ENCODE results near the gene FOSL1. TPM values are rescaled to one million over a fixed set of nuclear protein-coding genes. Genes with fewer than 3 reads are reported as not detected.

FOSL1 gene
- total and polyA plus RNA-seq, 4 donors, result 0.17 to 0.20 TPM; not detected in 2

DNA sequence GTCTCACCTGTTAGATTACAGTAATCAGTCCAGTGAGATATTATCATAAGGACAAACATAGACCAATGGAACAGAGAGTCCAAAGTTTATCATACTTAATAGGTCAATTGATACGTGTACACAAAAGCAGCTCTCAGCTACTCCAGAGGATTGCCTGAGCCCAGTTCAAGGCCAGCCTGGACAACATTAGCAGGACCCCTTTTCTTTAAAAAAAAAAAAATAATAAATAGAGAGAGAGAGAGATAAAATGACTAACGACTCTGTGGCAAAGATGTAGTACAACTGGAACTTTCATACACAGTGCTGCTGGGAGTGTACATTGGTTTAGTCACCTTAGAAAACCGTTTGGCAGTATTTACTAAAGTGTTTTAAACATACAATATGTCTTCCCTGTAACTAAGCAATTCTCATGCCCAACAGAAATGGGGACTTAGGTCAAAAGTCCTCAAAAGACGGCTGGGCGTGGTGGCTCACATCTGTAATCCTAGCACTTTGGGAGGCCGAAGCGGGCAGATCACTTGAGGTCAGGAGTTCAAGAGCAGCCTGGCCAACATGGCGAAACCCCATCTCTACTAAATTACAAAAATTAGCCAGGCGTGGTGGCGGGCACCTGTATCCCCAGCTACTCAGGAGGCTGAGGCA is 55.8 kb downstream of the FOSL1 start:
- no peak for DNase-seq (ENCODE audit: low spot score)
- Histone ChIP-seq H3K27me3 (ENCODE audit: control insufficient read depth in 4 of 4, insufficient read depth in 4 of 4, low read length in 3 of 4) (no peaks in the 10 kb centered on the region), H3K4me1 (ENCODE audit: control insufficient read depth in 4 of 4, insufficient read depth in 4 of 4, low read length in 3 of 4) (peaks cover 0 to 2% (median 0%) of the 10 kb centered on the region in 4 donors), H3K36me3 (ENCODE audit: control insufficient read depth in 4 of 4, insufficient read depth in 3 of 4, low read depth in 1 of 4, low read length in 3 of 4) (no peaks in the 10 kb centered on the region), H3K9ac (ENCODE audit: low read depth in 1 of 2, low read length in 2 of 2) (no peak overlapping the region), H3K27ac (ENCODE audit: low read depth in 1 of 2, low read length in 2 of 2) (no peak overlapping the region), H3K4me3 (ENCODE audit: low read depth in 1 of 3, low read length in 3 of 3) (no peak overlapping the region), H3K9me3 (ENCODE audit: control insufficient read depth in 4 of 4, low read length in 3 of 4) (no peaks in the 10 kb centered on the region)
- WGBS, result 77% methylated on average over 10 of the region's 10 CpGs
- TF ChIP-seq TAF1 (conservative IDR thresholded peaks at IDR 0.05) (no peak), HNF4A (conservative IDR thresholded peaks at IDR 0.05) (no peak), NR2F2 (IDR thresholded peaks at IDR 0.05) (no peak), FOXA1 (IDR thresholded peaks at IDR 0.05) (no peak), RXRA (IDR thresholded peaks at IDR 0.05) (no peak), YY1 (IDR thresholded peaks at IDR 0.05) (no peak), JUND (IDR thresholded peaks at IDR 0.05) (no peak), SP1 (IDR thresholded peaks at IDR 0.05) (no peak), EGR1 (IDR thresholded peaks at IDR 0.05; ENCODE audit: low read depth in 2 of 2) (no peak)
- TF ChIP-seq, protein P1, sequence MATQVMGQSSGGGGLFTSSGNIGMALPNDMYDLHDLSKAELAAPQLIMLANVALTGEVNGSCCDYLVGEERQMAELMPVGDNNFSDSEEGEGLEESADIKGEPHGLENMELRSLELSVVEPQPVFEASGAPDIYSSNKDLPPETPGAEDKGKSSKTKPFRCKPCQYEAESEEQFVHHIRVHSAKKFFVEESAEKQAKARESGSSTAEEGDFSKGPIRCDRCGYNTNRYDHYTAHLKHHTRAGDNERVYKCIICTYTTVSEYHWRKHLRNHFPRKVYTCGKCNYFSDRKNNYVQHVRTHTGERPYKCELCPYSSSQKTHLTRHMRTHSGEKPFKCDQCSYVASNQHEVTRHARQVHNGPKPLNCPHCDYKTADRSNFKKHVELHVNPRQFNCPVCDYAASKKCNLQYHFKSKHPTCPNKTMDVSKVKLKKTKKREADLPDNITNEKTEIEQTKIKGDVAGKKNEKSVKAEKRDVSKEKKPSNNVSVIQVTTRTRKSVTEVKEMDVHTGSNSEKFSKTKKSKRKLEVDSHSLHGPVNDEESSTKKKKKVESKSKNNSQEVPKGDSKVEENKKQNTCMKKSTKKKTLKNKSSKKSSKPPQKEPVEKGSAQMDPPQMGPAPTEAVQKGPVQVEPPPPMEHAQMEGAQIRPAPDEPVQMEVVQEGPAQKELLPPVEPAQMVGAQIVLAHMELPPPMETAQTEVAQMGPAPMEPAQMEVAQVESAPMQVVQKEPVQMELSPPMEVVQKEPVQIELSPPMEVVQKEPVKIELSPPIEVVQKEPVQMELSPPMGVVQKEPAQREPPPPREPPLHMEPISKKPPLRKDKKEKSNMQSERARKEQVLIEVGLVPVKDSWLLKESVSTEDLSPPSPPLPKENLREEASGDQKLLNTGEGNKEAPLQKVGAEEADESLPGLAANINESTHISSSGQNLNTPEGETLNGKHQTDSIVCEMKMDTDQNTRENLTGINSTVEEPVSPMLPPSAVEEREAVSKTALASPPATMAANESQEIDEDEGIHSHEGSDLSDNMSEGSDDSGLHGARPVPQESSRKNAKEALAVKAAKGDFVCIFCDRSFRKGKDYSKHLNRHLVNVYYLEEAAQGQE (IDR thresholded peaks at IDR 0.05), result no peak
- TF ChIP-seq, protein P2, sequence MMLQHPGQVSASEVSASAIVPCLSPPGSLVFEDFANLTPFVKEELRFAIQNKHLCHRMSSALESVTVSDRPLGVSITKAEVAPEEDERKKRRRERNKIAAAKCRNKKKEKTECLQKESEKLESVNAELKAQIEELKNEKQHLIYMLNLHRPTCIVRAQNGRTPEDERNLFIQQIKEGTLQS (IDR thresholded peaks at IDR 0.05), result no peak
- TF ChIP-seq, protein P3, sequence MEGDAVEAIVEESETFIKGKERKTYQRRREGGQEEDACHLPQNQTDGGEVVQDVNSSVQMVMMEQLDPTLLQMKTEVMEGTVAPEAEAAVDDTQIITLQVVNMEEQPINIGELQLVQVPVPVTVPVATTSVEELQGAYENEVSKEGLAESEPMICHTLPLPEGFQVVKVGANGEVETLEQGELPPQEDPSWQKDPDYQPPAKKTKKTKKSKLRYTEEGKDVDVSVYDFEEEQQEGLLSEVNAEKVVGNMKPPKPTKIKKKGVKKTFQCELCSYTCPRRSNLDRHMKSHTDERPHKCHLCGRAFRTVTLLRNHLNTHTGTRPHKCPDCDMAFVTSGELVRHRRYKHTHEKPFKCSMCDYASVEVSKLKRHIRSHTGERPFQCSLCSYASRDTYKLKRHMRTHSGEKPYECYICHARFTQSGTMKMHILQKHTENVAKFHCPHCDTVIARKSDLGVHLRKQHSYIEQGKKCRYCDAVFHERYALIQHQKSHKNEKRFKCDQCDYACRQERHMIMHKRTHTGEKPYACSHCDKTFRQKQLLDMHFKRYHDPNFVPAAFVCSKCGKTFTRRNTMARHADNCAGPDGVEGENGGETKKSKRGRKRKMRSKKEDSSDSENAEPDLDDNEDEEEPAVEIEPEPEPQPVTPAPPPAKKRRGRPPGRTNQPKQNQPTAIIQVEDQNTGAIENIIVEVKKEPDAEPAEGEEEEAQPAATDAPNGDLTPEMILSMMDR (IDR thresholded peaks at IDR 0.05; ENCODE audit: low read depth, low read length, missing input control), result no peak
- TF ChIP-seq, protein P4, sequence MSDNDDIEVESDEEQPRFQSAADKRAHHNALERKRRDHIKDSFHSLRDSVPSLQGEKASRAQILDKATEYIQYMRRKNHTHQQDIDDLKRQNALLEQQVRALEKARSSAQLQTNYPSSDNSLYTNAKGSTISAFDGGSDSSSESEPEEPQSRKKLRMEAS (IDR thresholded peaks at IDR 0.05), result no peak

DNA sequence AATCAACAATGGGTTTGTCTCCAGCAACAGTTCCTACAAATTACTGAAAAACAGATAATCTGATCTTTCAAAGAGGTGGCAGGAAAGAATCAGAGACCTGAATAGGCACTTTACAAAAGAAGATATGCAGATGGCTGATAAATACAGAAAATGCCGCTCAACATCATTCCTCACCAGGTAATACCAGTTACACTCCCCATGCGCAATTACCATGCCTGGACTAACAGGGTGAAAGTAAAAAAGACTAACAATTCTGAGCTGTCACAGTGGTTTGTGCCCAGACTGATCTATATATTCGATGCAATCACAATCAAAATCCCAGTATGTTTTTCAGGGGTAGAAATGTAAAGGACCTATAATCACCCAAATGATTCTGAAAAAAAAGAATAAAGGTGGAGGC is 56.4 kb downstream of the FOSL1 start:
- WGBS, result 90% methylated on average over 3 of the region's 3 CpGs
- peaks cover 0 to 2% (median 0%) of the 10 kb centered on the region in 4 donors for H3K4me1 ChIP-seq (ENCODE audit: control insufficient read depth in 4 of 4, insufficient read depth in 4 of 4, low read length in 3 of 4)
- H3K4me3 ChIP-seq (ENCODE audit: low read depth in 1 of 3, low read length in 3 of 3), result no peak overlapping the region
- no peaks in the 10 kb centered on the region for H3K36me3 ChIP-seq (ENCODE audit: control insufficient read depth in 4 of 4, insufficient read depth in 3 of 4, low read depth in 1 of 4, low read length in 3 of 4)
- TF ChIP-seq NR2F2 (IDR thresholded peaks at IDR 0.05) (no peak), RXRA (IDR thresholded peaks at IDR 0.05) (no peak), EGR1 (IDR thresholded peaks at IDR 0.05; ENCODE audit: low read depth in 2 of 2) (no peak), TAF1 (conservative IDR thresholded peaks at IDR 0.05) (no peak), FOXA2 (IDR thresholded peaks at IDR 0.05) (no peak)
- TF ChIP-seq, protein P5, sequence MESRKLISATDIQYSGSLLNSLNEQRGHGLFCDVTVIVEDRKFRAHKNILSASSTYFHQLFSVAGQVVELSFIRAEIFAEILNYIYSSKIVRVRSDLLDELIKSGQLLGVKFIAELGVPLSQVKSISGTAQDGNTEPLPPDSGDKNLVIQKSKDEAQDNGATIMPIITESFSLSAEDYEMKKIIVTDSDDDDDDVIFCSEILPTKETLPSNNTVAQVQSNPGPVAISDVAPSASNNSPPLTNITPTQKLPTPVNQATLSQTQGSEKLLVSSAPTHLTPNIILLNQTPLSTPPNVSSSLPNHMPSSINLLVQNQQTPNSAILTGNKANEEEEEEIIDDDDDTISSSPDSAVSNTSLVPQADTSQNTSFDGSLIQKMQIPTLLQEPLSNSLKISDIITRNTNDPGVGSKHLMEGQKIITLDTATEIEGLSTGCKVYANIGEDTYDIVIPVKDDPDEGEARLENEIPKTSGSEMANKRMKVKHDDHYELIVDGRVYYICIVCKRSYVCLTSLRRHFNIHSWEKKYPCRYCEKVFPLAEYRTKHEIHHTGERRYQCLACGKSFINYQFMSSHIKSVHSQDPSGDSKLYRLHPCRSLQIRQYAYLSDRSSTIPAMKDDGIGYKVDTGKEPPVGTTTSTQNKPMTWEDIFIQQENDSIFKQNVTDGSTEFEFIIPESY (IDR thresholded peaks at IDR 0.05), result no peak
- no peak overlapping the region for H3K27ac ChIP-seq (ENCODE audit: low read depth in 1 of 2, low read length in 2 of 2)
- H3K27me3 ChIP-seq (ENCODE audit: control insufficient read depth in 4 of 4, insufficient read depth in 4 of 4, low read length in 3 of 4), result no peaks in the 10 kb centered on the region
- H3K9ac ChIP-seq (ENCODE audit: low read depth in 1 of 2, low read length in 2 of 2), result no peak overlapping the region
- H3K9me3 ChIP-seq (ENCODE audit: control insufficient read depth in 4 of 4, low read length in 3 of 4), result no peaks in the 10 kb centered on the region
- no peak for DNase-seq (ENCODE audit: low spot score)

Measured in liver (tissue), 9 donors.